ENCODE results near the gene RNASEH2B. TPM values are rescaled to one million over a fixed set of nuclear protein-coding genes. Genes with fewer than 3 reads are reported as not detected.

Gene RNASEH2B
- total and polyA plus RNA-seq, 2 experiments from 2014 or later: 22.3 to 30.9 TPM

- peaks cover 6% of the 10 kb centered on the region for H3K4me1 ChIP-seq (ENCODE audit: insufficient read depth)
- no peaks in the 10 kb centered on the region for H3K9me2 ChIP-seq (replicated peaks; ENCODE audit: insufficient read depth)
- H4K20me1 ChIP-seq (ENCODE audit: insufficient read depth, poor library complexity, severe bottlenecking): no peaks in the 10 kb centered on the region
- H3K79me2 ChIP-seq: no peaks in the 10 kb centered on the region
- no peaks in the 10 kb centered on the region for H3K9me3 ChIP-seq (ENCODE audit: low read depth)
- no peak overlapping the region for H3K4me3 ChIP-seq
- no peak for TF ChIP-seq EZH2 (IDR thresholded peaks at IDR 0.05; ENCODE audit: borderline replicate concordance)
- TF ChIP-seq EZH2phosphoT487 (IDR thresholded peaks at IDR 0.05; ENCODE audit: low read depth, severe bottlenecking, unreplicated experiment): no peak
- TF ChIP-seq, protein P1, sequence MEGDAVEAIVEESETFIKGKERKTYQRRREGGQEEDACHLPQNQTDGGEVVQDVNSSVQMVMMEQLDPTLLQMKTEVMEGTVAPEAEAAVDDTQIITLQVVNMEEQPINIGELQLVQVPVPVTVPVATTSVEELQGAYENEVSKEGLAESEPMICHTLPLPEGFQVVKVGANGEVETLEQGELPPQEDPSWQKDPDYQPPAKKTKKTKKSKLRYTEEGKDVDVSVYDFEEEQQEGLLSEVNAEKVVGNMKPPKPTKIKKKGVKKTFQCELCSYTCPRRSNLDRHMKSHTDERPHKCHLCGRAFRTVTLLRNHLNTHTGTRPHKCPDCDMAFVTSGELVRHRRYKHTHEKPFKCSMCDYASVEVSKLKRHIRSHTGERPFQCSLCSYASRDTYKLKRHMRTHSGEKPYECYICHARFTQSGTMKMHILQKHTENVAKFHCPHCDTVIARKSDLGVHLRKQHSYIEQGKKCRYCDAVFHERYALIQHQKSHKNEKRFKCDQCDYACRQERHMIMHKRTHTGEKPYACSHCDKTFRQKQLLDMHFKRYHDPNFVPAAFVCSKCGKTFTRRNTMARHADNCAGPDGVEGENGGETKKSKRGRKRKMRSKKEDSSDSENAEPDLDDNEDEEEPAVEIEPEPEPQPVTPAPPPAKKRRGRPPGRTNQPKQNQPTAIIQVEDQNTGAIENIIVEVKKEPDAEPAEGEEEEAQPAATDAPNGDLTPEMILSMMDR (IDR thresholded peaks at IDR 0.05; ENCODE audit: poor library complexity): no peak
- no peak for DNase-seq (ENCODE audit: low spot score)
- H3K27ac ChIP-seq: no peak overlapping the region
- H3K36me3 ChIP-seq (replicated peaks; ENCODE audit: insufficient read depth, low read depth): no peaks in the 10 kb centered on the region
- no peak overlapping the region for H3K4me2 ChIP-seq
- WGBS (ENCODE audit: low lambda C conversion rate, missing lambda C conversion rate): 68% methylated on average over 15 of the region's 15 CpGs
- H2AFZ ChIP-seq: no peak overlapping the region
- H3K27me3 ChIP-seq: no peaks in the 10 kb centered on the region
Observed at GRCh38 chr13:51000571-51001260, 91.1 kb downstream of the RNASEH2B start.

DNA sequence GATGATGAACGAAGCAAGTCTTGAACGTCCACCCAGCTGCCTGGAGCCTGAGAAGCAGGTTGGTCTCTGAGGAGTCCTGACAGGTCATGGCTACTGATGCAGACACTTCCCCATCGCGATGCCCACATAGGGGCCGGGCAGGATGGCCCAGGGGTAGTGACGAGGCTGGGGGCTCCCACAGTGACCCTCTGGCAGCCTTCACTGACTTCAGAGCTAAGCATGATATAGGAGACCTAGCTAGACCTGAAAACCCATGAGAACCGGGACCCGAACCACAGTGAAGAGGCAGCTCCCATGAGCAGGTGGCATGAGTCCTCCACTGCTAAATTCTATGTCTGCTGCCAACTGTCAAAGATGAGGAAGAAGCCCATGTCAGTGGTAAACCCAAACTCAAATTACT is 91.7 kb downstream of the RNASEH2B start:
- H3K4me3 ChIP-seq: no peak overlapping the region
- no peak for TF ChIP-seq EZH2phosphoT487 (IDR thresholded peaks at IDR 0.05; ENCODE audit: low read depth, severe bottlenecking, unreplicated experiment)
- H3K9me3 ChIP-seq (ENCODE audit: low read depth): no peaks in the 10 kb centered on the region
- H3K4me2 ChIP-seq: no peak overlapping the region
- H3K27me3 ChIP-seq: no peaks in the 10 kb centered on the region
- no peak overlapping the region for H3K27ac ChIP-seq
- H4K20me1 ChIP-seq (ENCODE audit: insufficient read depth, poor library complexity, severe bottlenecking): no peaks in the 10 kb centered on the region
- DNase-seq (ENCODE audit: low spot score): no peak
- 87% methylated on average over 8 of the region's 8 CpGs for WGBS (ENCODE audit: low lambda C conversion rate, missing lambda C conversion rate)
- no peaks in the 10 kb centered on the region for H3K79me2 ChIP-seq
- peaks cover 11% of the 10 kb centered on the region for H3K4me1 ChIP-seq (ENCODE audit: insufficient read depth)
- no peaks in the 10 kb centered on the region for H3K36me3 ChIP-seq (replicated peaks; ENCODE audit: insufficient read depth, low read depth)
- no peak overlapping the region for H2AFZ ChIP-seq
- H3K9me2 ChIP-seq (replicated peaks; ENCODE audit: insufficient read depth): no peaks in the 10 kb centered on the region

- DNase-seq (ENCODE audit: low spot score): no peak
- Histone ChIP-seq H3K27ac (no peak overlapping the region), H3K9me3 (ENCODE audit: low read depth) (no peaks in the 10 kb centered on the region), H3K9me2 (replicated peaks; ENCODE audit: insufficient read depth) (no peaks in the 10 kb centered on the region), H3K36me3 (replicated peaks; ENCODE audit: insufficient read depth, low read depth) (no peaks in the 10 kb centered on the region), H3K27me3 (no peaks in the 10 kb centered on the region), H3K4me3 (no peak overlapping the region), H3K4me1 (ENCODE audit: insufficient read depth) (peaks cover 19% of the 10 kb centered on the region), H2AFZ (no peak overlapping the region), H4K20me1 (ENCODE audit: insufficient read depth, poor library complexity, severe bottlenecking) (no peaks in the 10 kb centered on the region), H3K4me2 (no peak overlapping the region), H3K79me2 (no peaks in the 10 kb centered on the region)
- no peak for TF ChIP-seq EZH2 (IDR thresholded peaks at IDR 0.05; ENCODE audit: borderline replicate concordance)
- TF ChIP-seq EZH2phosphoT487 (IDR thresholded peaks at IDR 0.05; ENCODE audit: low read depth, severe bottlenecking, unreplicated experiment): no peak
- TF ChIP-seq, protein P1 (IDR thresholded peaks at IDR 0.05; ENCODE audit: poor library complexity): no peak
- 56% methylated on average over 1 of the region's 1 CpG for WGBS (ENCODE audit: low lambda C conversion rate, missing lambda C conversion rate)
Observed at GRCh38 chr13:51002736-51003135, 93.1 kb downstream of the RNASEH2B start.

DNA sequence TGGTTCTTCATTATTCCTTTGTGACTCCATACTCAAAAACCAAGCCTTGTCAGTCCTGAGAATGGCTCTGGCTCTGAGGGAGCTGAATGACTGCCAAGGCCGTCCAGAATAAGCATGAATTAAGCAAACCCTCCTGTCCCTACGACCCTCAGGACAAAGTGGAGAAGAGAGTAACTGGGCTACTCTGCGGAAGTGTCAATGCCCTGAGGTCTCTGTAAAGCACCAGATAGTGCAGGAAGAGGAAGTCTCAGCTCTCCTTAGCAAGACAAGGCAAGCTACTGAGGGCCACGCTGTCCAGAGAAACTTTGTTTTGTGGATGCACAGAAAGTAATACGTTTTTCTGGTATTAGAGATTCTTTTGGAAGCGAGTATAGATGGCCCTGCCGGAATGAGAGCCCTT is 94.1 kb downstream of the RNASEH2B start:
- 89% methylated on average over 7 of the region's 7 CpGs for WGBS (ENCODE audit: low lambda C conversion rate, missing lambda C conversion rate)
- TF ChIP-seq EZH2 (IDR thresholded peaks at IDR 0.05; ENCODE audit: borderline replicate concordance) (no peak), EZH2phosphoT487 (IDR thresholded peaks at IDR 0.05; ENCODE audit: low read depth, severe bottlenecking, unreplicated experiment) (no peak)
- TF ChIP-seq, protein P1 (IDR thresholded peaks at IDR 0.05; ENCODE audit: poor library complexity): no peak

More for the DNA sequence above, 94.1 kb downstream of the RNASEH2B start:
- Histone ChIP-seq H3K36me3 (replicated peaks; ENCODE audit: insufficient read depth, low read depth) (no peaks in the 10 kb centered on the region), H2AFZ (no peak overlapping the region), H3K9me3 (ENCODE audit: low read depth) (no peaks in the 10 kb centered on the region), H3K27me3 (no peaks in the 10 kb centered on the region), H3K4me1 (ENCODE audit: insufficient read depth) (peaks cover 19% of the 10 kb centered on the region), H3K27ac (no peak overlapping the region), H3K79me2 (no peaks in the 10 kb centered on the region), H3K4me2 (no peak overlapping the region), H3K9me2 (replicated peaks; ENCODE audit: insufficient read depth) (no peaks in the 10 kb centered on the region), H3K4me3 (no peak overlapping the region), H4K20me1 (ENCODE audit: insufficient read depth, poor library complexity, severe bottlenecking) (no peaks in the 10 kb centered on the region)
- no peak for DNase-seq (ENCODE audit: low spot score)
